Medulla oblongata (tissue), 1 donor: Measurements from ENCODE around the gene SEMA3F.

Source experiments
- DNase-seq: peaks from one replicate; pipeline ENCODE4 v3.0.0-alpha.2; 2015; ENCODE audit errors: extremely low spot score

Gene SEMA3F

GRCh38 chr3:50193286-50193685 lies 38.2 kb downstream of the SEMA3F start:
- DNase-seq, result no peak

GRCh38 chr3:50193746-50194127 lies 38.6 kb downstream of the SEMA3F start:
- no peak for DNase-seq

GRCh38 chr3:50194128-50194902 lies 39.2 kb downstream of the SEMA3F start:
- peak; percentile 74 for DNase-seq

GRCh38 chr3:50194903-50195500 lies 39.9 kb downstream of the SEMA3F start:
- DNase-seq, result no peak

- DNase-seq, result no peak
Measured at GRCh38 chr3:50195501-50196252, 40.6 kb downstream of the SEMA3F start.

- DNase-seq, result no peak
Measured at GRCh38 chr3:50196253-50196801, 41.2 kb downstream of the SEMA3F start.

GRCh38 chr3:50201573-50202315 lies 46.6 kb downstream of the SEMA3F start:
- DNase-seq, result no peak

- DNase-seq, result no peak
Measured at GRCh38 chr3:50202353-50203112, 47.4 kb downstream of the SEMA3F start.

GRCh38 chr3:50203113-50203808 lies 48.1 kb downstream of the SEMA3F start:
- no peak for DNase-seq

GRCh38 chr3:50203809-50204803 lies 49.0 kb downstream of the SEMA3F start:
- DNase-seq, result no peak

- peak; percentile 35 for DNase-seq
Measured at GRCh38 chr3:50204804-50205412, 49.8 kb downstream of the SEMA3F start, which contains the start of gene SLC38A3. Gene SLC38A3, plus strand, starts transcription at chr3:50205271. Its CDS starts 8,929 bp downstream, at chr3:50214200.

GRCh38 chr3:50205413-50206276 lies 50.5 kb downstream of the SEMA3F start:
- peak; percentile 64 for DNase-seq

- DNase-seq, result no peak
Measured at GRCh38 chr3:50207359-50208042, 52.4 kb downstream of the SEMA3F start.

- no peak for DNase-seq
Measured at GRCh38 chr3:50208677-50209344, 53.7 kb downstream of the SEMA3F start.

GRCh38 chr3:50210176-50210509 lies 55.0 kb downstream of the SEMA3F start:
- DNase-seq, result no peak
